ENCODE measurements around the gene DBH.

Gene DBH

GRCh38 chr9:133635533-133636531, at the start of gene DBH:
Gene DBH, plus strand, starts transcription at chr9:133636363. Its CDS starts 9 bp downstream, at chr9:133636372.
- Histone ChIP-seq H3K9ac (ENCODE audit: low read length) (no peak within 1 kb of the TSS), H3K79me2 (ENCODE audit: low read length) (no peaks in the 10 kb centered on the region), H2AFZ (ENCODE audit: low read length) (no peak within 1 kb of the TSS), H3K27ac (ENCODE audit: low read length) (no peak within 1 kb of the TSS), H3K27me3 (replicated peaks; ENCODE audit: insufficient read depth, low read length) (peaks cover 85% of the 10 kb centered on the region), H3K4me3 (ENCODE audit: low read length) (no peak within 1 kb of the TSS), H3K4me1 (ENCODE audit: low read length) (no peaks in the 10 kb centered on the region), H3K9me3 (replicated peaks; ENCODE audit: insufficient read depth, low read length) (no peaks in the 10 kb centered on the region), H4K20me1 (ENCODE audit: insufficient read depth, low read length) (no peaks in the 10 kb centered on the region), H3F3A (ENCODE audit: insufficient read depth, low read length) (no peaks in the 10 kb centered on the region), H3K36me3 (replicated peaks; ENCODE audit: insufficient read depth, low read length) (no peaks in the 10 kb centered on the region), H3K9me2 (replicated peaks; ENCODE audit: insufficient read depth, low read length) (no peaks in the 10 kb centered on the region), H3K4me2 (ENCODE audit: low read depth, low read length) (no peak within 1 kb of the TSS)
- TF ChIP-seq CTCF (IDR thresholded peaks at IDR 0.05; ENCODE audit: low read length) (no peak), EZH2 (optimal IDR thresholded peaks at IDR 0.05; ENCODE audit: low read depth, low read length) (no peak), EZH2phosphoT487 (IDR thresholded peaks at IDR 0.05; ENCODE audit: low read length) (no peak)
- no peak for DNase-seq

DNA sequence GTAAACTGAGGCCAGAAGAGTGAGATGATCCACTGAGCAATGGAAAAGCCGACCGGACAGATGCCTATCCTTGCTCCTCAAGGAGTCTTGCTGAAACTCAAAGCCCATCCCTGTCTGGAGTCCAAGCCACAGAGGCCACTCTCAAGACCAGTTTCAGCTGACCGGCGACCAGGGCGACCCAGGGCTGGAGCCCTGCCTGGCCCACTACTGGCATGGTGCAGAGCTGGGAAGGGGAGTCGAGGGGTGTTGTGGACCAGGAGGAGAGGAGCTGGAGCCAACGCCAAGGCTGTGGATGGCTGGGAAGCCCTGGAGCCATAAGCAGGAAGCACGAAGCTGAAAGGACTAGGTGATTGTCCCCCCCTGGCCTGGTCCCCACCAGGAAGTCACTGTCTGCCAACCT, 49.1 kb upstream of the DBH start:
- Histone ChIP-seq H3K36me3 (replicated peaks; ENCODE audit: insufficient read depth, low read length) (no peaks in the 10 kb centered on the region), H3K79me2 (ENCODE audit: low read length) (no peaks in the 10 kb centered on the region), H3K4me3 (ENCODE audit: low read length) (no peak overlapping the region), H3K4me2 (ENCODE audit: low read depth, low read length) (no peak overlapping the region), H4K20me1 (ENCODE audit: insufficient read depth, low read length) (no peaks in the 10 kb centered on the region), H3K9me3 (replicated peaks; ENCODE audit: insufficient read depth, low read length) (no peaks in the 10 kb centered on the region), H3K9ac (ENCODE audit: low read length) (no peak overlapping the region), H3K27me3 (replicated peaks; ENCODE audit: insufficient read depth, low read length) (peaks cover 88% of the 10 kb centered on the region), H3K9me2 (replicated peaks; ENCODE audit: insufficient read depth, low read length) (no peaks in the 10 kb centered on the region), H3F3A (ENCODE audit: insufficient read depth, low read length) (no peaks in the 10 kb centered on the region), H3K27ac (ENCODE audit: low read length) (no peak overlapping the region), H3K4me1 (ENCODE audit: low read length) (no peaks in the 10 kb centered on the region), H2AFZ (ENCODE audit: low read length) (no peak overlapping the region)
- no peak for DNase-seq
- no peak for TF ChIP-seq EZH2 (optimal IDR thresholded peaks at IDR 0.05; ENCODE audit: low read depth, low read length)
- TF ChIP-seq CTCF (IDR thresholded peaks at IDR 0.05; ENCODE audit: low read length), result no peak
- TF ChIP-seq EZH2phosphoT487 (IDR thresholded peaks at IDR 0.05; ENCODE audit: low read length), result no peak

GRCh38 chr9:133587466-133587865, 48.7 kb upstream of the DBH start:
- H3K9me3 ChIP-seq (replicated peaks; ENCODE audit: insufficient read depth, low read length), result no peaks in the 10 kb centered on the region
- H3K36me3 ChIP-seq (replicated peaks; ENCODE audit: insufficient read depth, low read length), result no peaks in the 10 kb centered on the region
- DNase-seq, result no peak
- no peak overlapping the region for H3K4me2 ChIP-seq (ENCODE audit: low read depth, low read length)
- no peaks in the 10 kb centered on the region for H3F3A ChIP-seq (ENCODE audit: insufficient read depth, low read length)
- H3K9ac ChIP-seq (ENCODE audit: low read length), result no peak overlapping the region
- no peak for TF ChIP-seq CTCF (IDR thresholded peaks at IDR 0.05; ENCODE audit: low read length)
- TF ChIP-seq EZH2 (optimal IDR thresholded peaks at IDR 0.05; ENCODE audit: low read depth, low read length), result no peak
- TF ChIP-seq EZH2phosphoT487 (IDR thresholded peaks at IDR 0.05; ENCODE audit: low read length), result no peak
- H3K27me3 ChIP-seq (replicated peaks; ENCODE audit: insufficient read depth, low read length), result peaks cover 88% of the 10 kb centered on the region
- H3K9me2 ChIP-seq (replicated peaks; ENCODE audit: insufficient read depth, low read length), result no peaks in the 10 kb centered on the region
- H4K20me1 ChIP-seq (ENCODE audit: insufficient read depth, low read length), result no peaks in the 10 kb centered on the region
- H3K4me1 ChIP-seq (ENCODE audit: low read length), result no peaks in the 10 kb centered on the region
- H3K4me3 ChIP-seq (ENCODE audit: low read length), result no peak overlapping the region
- no peak overlapping the region for H3K27ac ChIP-seq (ENCODE audit: low read length)
- H2AFZ ChIP-seq (ENCODE audit: low read length), result no peak overlapping the region
- H3K79me2 ChIP-seq (ENCODE audit: low read length), result no peaks in the 10 kb centered on the region
